Stimulated activated CD4-positive, alpha-beta T cell treated with anti-CD3 and anti-CD28 coated beads, Interleukin-15, amount 100 ng/mL, for 1 hour (primary cell): ENCODE measurements around the gene ITPA.

Experiments
- DNase-seq, 2 donors: peaks; one replicate each; pipeline ENCODE4 v3.0.0-alpha.2; 2020; ENCODE audit warnings: low read depth in 1 of 2, low spot score in 1 of 2

ITPA gene

GRCh38 chr20:3227506-3227905, 18.2 kb downstream of the ITPA start:
- no peak for DNase-seq

- DNase-seq, result no peak
These were observed 18.8 kb downstream of the ITPA start for GRCh38 chr20:3227936-3228749.

GRCh38 chr20:3228750-3229032, 19.4 kb downstream of the ITPA start:
- DNase-seq, result no peak

GRCh38 chr20:3229158-3229557, 19.9 kb downstream of the ITPA start:
- no peak for DNase-seq

GRCh38 chr20:3229798-3230197, 20.5 kb downstream of the ITPA start:
- no peak for DNase-seq

GRCh38 chr20:3231116-3231515, 21.8 kb downstream of the ITPA start:
- DNase-seq, result no peak

- no peak for DNase-seq
These were observed 22.7 kb downstream of the ITPA start for GRCh38 chr20:3231889-3232588.

GRCh38 chr20:3233131-3233990, 24.1 kb downstream of the ITPA start:
- no peak for DNase-seq

GRCh38 chr20:3233991-3234498, 24.7 kb downstream of the ITPA start:
- DNase-seq, result no peak

- no peak for DNase-seq
These were observed 26.5 kb downstream of the ITPA start for GRCh38 chr20:3235666-3236324.

- no peak for DNase-seq
These were observed 28.0 kb downstream of the ITPA start for GRCh38 chr20:3237011-3237957.

GRCh38 chr20:3237958-3238615, 28.8 kb downstream of the ITPA start:
- DNase-seq, result no peak

- no peak for DNase-seq
These were observed 29.3 kb downstream of the ITPA start for GRCh38 chr20:3238616-3239025.

GRCh38 chr20:3239026-3239866, 29.9 kb downstream of the ITPA start, which contains the start of gene SLC4A11:
Gene SLC4A11 (minus strand): TSS chr20:3239190. CDS start chr20:3239137, 53 bp downstream.
- no peak for DNase-seq

GRCh38 chr20:3239867-3240775, 30.8 kb downstream of the ITPA start:
- no peak for DNase-seq

GRCh38 chr20:3240776-3241363, 31.6 kb downstream of the ITPA start:
- DNase-seq, result no peak

- no peak for DNase-seq
These were observed 32.9 kb downstream of the ITPA start for GRCh38 chr20:3242172-3242692.
